Activated CD8-positive, alpha-beta T cell treated with anti-CD3 and anti-CD28 coated beads for 36 hours (primary cell): ENCODE results near the gene CPT1C. TPM values are rescaled to one million over a fixed set of nuclear protein-coding genes. Genes with fewer than 3 reads are reported as not detected.

Source experiments
- ATAC-seq: fragments of 200-7000 bp; cut with Tn5 transposase; one replicate; pipeline ENCODE4 v1.10.0; 2021; ENCODE audit warnings: mild to moderate bottlenecking, moderate library complexity
- CTCF ChIA-PET: fragments of 350-600 bp; sonication (Branson Sonifier 250); formaldehyde crosslinking; loops from one replicate; lab custom pipeline; 2021; ENCODE audit warnings: antibody characterized with exemption; lab: Charles Lee
- POLR2A ChIA-PET: fragments of 350-600 bp; sonication (Branson Sonifier 250); formaldehyde crosslinking; loops from one replicate; lab custom pipeline; 2021; ENCODE audit warnings: antibody characterized with exemption; lab: Charles Lee
- DNase-seq: peaks from one replicate; pipeline ENCODE4 v3.0.0-alpha.2; 2020
- H3K27ac Mint-ChIP-seq: one replicate; pipeline ENCODE4 v1.8.0; 2021; ENCODE audit warnings: mild to moderate bottlenecking, mixed read lengths
- H3K27me3 Mint-ChIP-seq: one replicate; pipeline ENCODE4 v1.8.0; 2021; ENCODE audit warnings: mixed read lengths
- H3K36me3 Mint-ChIP-seq: one replicate; pipeline ENCODE4 v1.8.0; 2021; ENCODE audit warnings: low read depth, mixed read lengths
- H3K4me1 Mint-ChIP-seq: one replicate; pipeline ENCODE4 v1.8.0; 2021; ENCODE audit warnings: low read depth, mixed read lengths
- H3K4me3 Mint-ChIP-seq: one replicate; pipeline ENCODE4 v1.8.0; 2021; ENCODE audit warnings: mild to moderate bottlenecking, moderate library complexity, mixed read lengths
- H3K9me3 Mint-ChIP-seq: one replicate; pipeline ENCODE4 v1.8.0; 2021; ENCODE audit warnings: mixed read lengths
- intact Hi-C: fragments of 100-400 bp; cut with micrococcal nuclease; formaldehyde crosslinking; loops from one replicate; pipeline ENCODE4 v1.10.0; 2022
- total RNA-seq, 2 experiments: library from RNA; stranded (reverse); gene quantifications; one replicate each; pipeline ENCODE4 v1.2.3, GENCODE V29; 2021
- TF ChIP-seq, protein P1 (sequence below): fragments of 200-600 bp; IDR thresholded peaks from one replicate; pipeline ENCODE4 v1.8.0; 2022; ENCODE audit warnings: antibody characterized with exemption, mild to moderate bottlenecking

CPT1C gene
- total RNA-seq, 2 experiments from 2014 or later, result 0.69 to 1.0 TPM

GRCh38 chr19:49738268-49738667 is 47.4 kb downstream of the CPT1C start:
- Mint-ChIP-seq H3K9me3 (no peaks in the 10 kb centered on the region), H3K4me3 (no peak overlapping the region), H3K27me3 (no peaks in the 10 kb centered on the region), H3K36me3 (no peaks in the 10 kb centered on the region), H3K27ac (no peak overlapping the region), H3K4me1 (peaks cover 3% of the 10 kb centered on the region)
- ChIA-PET POLR2A (no interaction called here), CTCF (interaction anchor here (1.9 kb wide), 1 partner anchor 21 kb away, joined by 7 read pairs; no protein-coding TSS in a partner anchor)
- TF ChIP-seq, protein P1, sequence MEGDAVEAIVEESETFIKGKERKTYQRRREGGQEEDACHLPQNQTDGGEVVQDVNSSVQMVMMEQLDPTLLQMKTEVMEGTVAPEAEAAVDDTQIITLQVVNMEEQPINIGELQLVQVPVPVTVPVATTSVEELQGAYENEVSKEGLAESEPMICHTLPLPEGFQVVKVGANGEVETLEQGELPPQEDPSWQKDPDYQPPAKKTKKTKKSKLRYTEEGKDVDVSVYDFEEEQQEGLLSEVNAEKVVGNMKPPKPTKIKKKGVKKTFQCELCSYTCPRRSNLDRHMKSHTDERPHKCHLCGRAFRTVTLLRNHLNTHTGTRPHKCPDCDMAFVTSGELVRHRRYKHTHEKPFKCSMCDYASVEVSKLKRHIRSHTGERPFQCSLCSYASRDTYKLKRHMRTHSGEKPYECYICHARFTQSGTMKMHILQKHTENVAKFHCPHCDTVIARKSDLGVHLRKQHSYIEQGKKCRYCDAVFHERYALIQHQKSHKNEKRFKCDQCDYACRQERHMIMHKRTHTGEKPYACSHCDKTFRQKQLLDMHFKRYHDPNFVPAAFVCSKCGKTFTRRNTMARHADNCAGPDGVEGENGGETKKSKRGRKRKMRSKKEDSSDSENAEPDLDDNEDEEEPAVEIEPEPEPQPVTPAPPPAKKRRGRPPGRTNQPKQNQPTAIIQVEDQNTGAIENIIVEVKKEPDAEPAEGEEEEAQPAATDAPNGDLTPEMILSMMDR, result no peak
- DNase-seq, result no peak
- no peak for ATAC-seq
- intact Hi-C loops, result no loop called here

- intact Hi-C loops, result no loop called here
- no peak overlapping the region for H3K4me3 Mint-ChIP-seq
- H3K27me3 Mint-ChIP-seq, result no peaks in the 10 kb centered on the region
- no peak for ATAC-seq
- no peak for DNase-seq
- peaks cover 3% of the 10 kb centered on the region for H3K4me1 Mint-ChIP-seq
- TF ChIP-seq, protein P1, result no peak
- H3K36me3 Mint-ChIP-seq, result no peaks in the 10 kb centered on the region
- POLR2A ChIA-PET, result no interaction called here
- CTCF ChIA-PET, result no interaction called here
- H3K27ac Mint-ChIP-seq, result no peak overlapping the region
- no peaks in the 10 kb centered on the region for H3K9me3 Mint-ChIP-seq
Observed at GRCh38 chr19:49739098-49739497, 48.2 kb downstream of the CPT1C start.

- H3K4me1 Mint-ChIP-seq, result peaks cover 3% of the 10 kb centered on the region
- TF ChIP-seq, protein P1, result no peak
- no peaks in the 10 kb centered on the region for H3K9me3 Mint-ChIP-seq
- ChIA-PET CTCF (interaction anchor here (0.9 kb wide), 1 partner anchor 67 kb away, joined by 3 read pairs; no protein-coding TSS in a partner anchor), POLR2A (no interaction called here)
- no peaks in the 10 kb centered on the region for H3K27me3 Mint-ChIP-seq
- no peak for DNase-seq
- intact Hi-C loops, result no loop called here
- no peak overlapping the region for H3K27ac Mint-ChIP-seq
- H3K36me3 Mint-ChIP-seq, result no peaks in the 10 kb centered on the region
- H3K4me3 Mint-ChIP-seq, result no peak overlapping the region
- no peak for ATAC-seq
Observed at GRCh38 chr19:49739933-49740332, 49.0 kb downstream of the CPT1C start.

DNA sequence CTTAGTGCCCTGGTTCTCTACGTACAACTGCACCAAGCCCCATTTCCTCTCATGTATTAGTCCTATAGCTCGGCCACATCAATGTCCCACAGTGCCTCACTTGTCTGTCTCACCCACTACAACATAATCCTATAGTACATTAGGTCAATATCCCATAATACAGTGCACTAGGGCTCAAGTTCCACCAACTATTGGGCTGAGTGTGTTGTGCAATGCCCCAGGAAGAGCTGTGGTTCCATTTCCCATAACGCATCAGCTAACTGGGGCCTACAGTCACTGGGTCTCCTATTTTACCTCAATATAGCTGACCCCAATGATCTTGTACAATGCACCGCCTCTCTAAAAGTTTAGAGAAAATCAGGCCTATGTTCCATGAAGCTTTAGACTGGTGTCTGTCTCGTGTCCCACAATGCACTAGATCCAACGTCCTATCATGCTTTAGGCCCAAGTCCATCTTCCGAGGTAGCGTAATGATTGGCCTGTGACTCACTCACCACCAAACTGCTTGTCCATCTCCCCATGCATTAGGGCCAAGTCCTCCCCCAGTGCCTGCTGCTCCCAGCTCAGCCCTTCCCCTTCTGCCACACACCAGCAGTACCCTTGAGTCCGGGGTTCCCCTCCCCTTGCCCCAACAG is 50.4 kb downstream of the CPT1C start:
- POLR2A ChIA-PET, result interaction anchor here (0.7 kb wide), 1 partner anchor 36 kb away, joined by 3 read pairs; no protein-coding TSS in a partner anchor
- no peaks in the 10 kb centered on the region for H3K27me3 Mint-ChIP-seq
- TF ChIP-seq, protein P1, result no peak
- peaks cover 3% of the 10 kb centered on the region for H3K4me1 Mint-ChIP-seq
- intact Hi-C loops, result no loop called here
- DNase-seq (no peak), ATAC-seq (no peak)
- no peak overlapping the region for H3K27ac Mint-ChIP-seq
- CTCF ChIA-PET, result no interaction called here
- no peaks in the 10 kb centered on the region for H3K9me3 Mint-ChIP-seq
- H3K36me3 Mint-ChIP-seq, result no peaks in the 10 kb centered on the region
- H3K4me3 Mint-ChIP-seq, result no peak overlapping the region

GRCh38 chr19:49744946-49745381 is 54.0 kb downstream of the CPT1C start:
- Mint-ChIP-seq H3K36me3 (no peaks in the 10 kb centered on the region), H3K9me3 (no peaks in the 10 kb centered on the region), H3K4me1 (no peaks in the 10 kb centered on the region), H3K4me3 (no peak overlapping the region), H3K27ac (no peak overlapping the region), H3K27me3 (no peaks in the 10 kb centered on the region)
- intact Hi-C loops, result no loop called here
- CTCF ChIA-PET, result no interaction called here
- TF ChIP-seq, protein P1, result no peak
- POLR2A ChIA-PET, result no interaction called here
- no peak for DNase-seq
- no peak for ATAC-seq
